M059J (cell line): ENCODE data around the gene CCR8. TPM values are rescaled to one million over a fixed set of nuclear protein-coding genes. Genes with fewer than 3 reads are reported as not detected.
"Not testable (repeated sequence)": the region's sequence is repeated elsewhere in the genome, so short reads cannot be mapped to it uniquely, and the experiment has no call there.

Experiments
- DNase-seq: peaks from one replicate; pipeline ENCODE4 v3.0.0-alpha.2; 2012; ENCODE audit warnings: low read depth
- total RNA-seq: library from RNA; depleted of rRNA; stranded (reverse); fragments of >200 nt; shearing (Covaris generic); gene quantifications from 2 replicates; pipeline ENCODE4 v1.2.3, GENCODE V29; 2014

CCR8 gene
- total RNA-seq, 1 experiment from 2014 or later = not detected

DNA sequence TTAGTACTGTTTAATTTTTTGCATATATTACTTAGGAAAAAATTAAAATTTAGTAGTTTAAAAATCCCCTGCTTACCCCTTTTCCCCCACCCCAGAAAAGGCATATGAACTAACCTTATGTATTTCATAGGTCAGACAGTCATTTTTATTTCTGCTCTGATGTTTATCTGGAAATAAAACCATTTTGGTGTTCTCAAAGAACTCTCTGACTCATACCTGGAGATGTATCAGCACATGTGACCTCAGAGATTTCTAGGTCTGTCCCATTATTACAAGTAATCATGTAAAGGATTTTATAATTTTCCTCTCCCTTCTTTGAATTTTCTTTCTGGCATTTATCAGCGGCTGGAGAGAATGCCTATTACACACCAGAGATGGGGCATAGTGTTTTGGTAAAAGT lies 14.1 kb upstream of the CCR8 start:
- no peak for DNase-seq

DNA sequence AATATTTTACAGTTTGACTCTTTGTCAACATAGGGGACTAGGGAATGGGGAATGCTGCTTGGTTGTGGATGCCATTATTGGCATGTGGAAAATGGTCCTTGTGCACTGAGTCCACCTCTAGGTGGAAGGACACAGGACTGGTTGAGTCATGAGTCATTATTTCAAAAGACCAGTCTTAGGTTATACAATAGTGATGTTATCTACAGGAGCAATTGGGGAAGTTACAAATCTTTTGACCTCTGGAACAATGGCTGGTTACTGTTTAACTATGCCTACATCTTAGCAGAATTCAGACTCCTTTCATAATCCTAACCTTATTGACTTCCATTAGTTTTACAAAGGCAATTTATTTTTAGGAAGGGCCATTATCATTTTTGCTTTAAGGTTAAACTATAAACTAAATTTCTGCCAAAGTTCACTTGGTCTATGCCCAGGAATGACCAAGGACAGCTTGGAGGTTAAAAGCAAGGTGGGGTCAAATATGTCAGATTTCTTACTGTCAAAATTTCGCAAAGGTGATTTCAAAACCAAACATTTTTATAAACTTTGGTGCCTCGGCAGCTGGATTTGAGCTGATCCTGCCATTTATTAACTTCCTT lies 11.8 kb upstream of the CCR8 start:
- DNase-seq = peak; percentile 8

DNA sequence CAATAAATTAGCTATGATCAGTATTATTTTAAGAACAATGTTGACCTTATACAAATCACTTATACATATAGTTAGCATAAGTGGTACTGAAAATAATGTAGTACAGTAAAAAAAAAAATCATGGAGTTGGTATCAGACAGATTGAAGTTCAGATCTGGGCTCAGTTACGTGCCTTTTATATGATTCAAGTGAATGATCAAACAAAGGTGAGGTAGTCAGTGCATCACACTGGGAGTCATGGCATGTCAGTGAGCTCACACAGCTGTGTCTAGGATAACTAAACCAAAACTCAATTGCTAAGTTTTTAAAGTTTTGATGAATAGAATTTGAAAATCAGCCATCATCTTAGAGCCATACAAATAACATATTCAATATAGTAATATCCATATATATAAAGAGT lies 11.2 kb upstream of the CCR8 start:
- DNase-seq = no peak

DNA sequence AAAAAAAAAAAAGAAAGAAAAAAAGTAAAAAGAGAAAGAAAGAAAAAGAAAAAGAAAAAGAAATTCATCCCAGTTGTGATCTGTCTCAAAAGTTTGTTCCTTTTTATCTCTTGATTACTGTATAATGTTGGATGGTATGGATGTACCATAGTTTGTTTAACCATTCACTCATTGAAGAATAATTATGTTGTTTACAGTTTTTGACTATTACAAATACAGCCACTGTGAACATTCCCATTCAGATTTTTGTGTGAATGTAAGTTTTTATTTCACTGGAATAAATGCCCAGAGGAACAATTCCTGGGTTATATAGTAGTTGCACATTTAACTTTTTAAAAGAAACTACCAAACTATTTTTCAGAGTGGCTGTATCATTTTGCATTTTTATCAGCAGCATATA lies 10.3 kb upstream of the CCR8 start:
- DNase-seq = no peak

DNA sequence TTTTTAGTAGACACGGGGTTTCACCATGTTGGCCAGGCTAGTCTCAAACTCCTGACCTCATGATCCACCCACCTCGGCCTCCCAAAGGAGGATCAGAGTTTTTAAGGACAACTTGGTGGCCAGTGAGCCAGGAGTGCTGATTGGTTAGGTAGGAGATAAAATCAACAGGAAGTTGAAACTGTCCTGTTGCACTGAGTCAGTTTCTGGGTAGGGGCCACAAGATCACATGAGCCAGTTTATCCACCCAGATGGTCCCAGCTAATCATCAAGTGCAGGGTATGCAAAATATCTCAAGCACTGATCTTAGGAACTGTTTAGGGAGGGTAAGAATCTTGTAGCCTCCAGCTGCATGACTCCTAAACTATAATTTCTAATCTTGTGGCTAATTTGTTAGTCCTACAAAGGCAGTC lies 7.9 kb upstream of the CCR8 start:
- DNase-seq = peak; percentile 60

DNA sequence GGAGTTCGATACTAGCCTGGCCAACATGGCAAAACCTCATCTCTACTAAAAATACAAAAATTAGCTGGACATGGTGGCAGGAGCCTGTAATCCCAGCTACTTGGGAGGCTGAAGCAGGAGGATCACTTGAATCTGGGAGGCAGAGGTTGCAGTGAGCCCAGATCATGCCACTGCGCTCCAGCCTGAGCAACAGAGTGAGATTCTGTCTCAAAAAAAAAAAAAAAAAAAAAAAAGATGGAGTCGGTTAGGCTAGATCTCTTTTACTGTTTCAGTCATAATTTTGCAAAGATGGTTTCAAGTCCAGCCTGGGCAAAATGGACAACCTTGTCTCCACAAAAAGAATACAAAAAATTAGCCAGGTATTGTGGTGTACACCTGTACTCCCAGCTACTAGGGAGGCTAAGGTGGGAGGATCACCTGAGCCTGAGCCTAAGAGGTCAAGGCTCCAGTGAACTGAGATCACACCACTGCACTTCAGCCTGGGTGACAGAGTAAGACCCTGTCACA lies 7.2 kb upstream of the CCR8 start:
- DNase-seq = not testable (repeated sequence)

DNA sequence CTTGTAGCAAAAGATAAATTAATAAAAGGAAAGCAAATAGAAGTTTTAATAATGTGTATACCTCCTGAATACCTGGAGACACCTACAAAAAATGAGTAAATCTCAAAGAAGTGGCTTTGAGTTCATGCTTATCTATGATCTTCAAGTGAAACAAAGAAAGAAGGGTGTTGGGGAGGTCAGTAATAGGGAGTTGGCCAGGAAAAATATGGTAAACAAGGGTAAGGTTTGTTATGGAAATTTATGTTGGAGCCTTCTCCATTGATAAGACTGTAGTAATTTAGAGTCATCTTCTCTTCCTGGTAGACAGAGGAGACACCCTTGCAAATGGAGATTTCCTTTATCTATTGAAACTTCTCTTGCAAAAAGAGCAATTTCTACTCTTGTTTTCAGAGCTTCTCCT lies 6.6 kb upstream of the CCR8 start:
- no peak for DNase-seq

DNA sequence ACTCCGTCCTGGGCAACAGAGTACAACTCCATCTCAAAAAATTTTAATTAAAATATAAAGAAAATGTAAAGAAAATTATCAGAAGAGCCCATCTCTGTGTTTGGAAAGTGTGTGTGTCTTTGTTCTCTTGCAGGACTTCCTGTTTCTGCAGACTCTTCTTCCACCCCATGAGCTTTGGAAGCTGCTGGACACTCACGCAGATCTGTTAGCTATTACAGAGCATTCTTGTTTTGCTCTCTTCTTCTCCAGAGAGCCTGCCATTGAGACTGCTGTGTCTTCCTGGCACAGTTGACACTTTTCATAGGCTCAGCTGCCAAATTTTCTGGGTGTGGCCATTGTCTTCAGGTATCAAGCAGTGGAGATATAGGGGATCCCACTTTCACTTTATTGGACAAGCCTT lies 6.0 kb upstream of the CCR8 start:
- no peak for DNase-seq

DNA sequence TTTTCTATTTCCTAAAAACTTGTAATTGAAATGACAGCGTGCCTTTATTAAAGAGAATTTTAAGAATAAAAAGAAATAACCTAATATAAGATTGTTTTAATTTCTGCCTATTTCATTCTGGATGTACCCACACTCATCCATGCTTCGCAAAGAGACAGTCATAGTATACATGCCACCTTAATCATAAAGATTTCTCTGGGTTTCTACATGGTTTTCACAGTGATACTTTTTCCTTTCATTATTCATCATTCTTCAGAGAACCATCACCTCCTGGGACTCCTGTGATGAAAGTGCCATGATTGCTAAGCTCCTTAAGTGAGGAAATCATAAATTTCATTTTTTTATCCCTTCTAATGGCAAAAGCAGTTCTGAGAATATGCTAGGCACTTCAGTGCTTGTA lies 4.3 kb upstream of the CCR8 start:
- DNase-seq = no peak

DNA sequence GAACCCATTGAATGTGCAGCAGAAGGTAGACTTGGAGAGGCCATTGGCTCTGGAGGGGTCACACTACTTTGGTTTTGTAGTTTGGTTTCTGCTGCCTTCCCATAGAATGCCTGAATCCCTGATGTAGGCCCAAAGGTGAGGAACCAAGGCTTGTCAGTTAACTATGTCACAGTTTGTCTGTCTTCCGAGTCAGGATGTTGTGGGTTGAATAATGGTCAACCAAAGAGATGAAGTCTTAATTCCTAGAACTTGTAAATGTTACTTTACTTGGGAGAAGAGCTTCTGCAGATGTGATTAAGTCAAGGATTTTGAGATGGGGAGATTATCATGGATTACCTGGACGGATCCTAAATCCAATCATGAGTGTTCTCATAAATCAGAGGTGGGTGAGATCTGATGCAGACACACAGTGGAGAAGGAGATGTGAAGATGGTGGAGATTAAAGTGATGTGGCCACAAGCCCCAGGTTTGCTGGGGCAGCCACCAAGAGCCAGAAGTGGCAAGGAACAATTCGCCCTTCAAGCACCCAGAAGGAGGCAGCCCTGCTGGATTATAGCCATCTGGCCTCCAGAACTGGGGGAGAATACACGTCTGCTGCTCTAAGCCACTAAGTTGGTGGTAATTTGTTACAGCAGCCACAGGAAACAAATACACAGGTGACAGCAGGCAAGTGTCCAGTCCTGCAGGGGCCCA lies 2.3 kb upstream of the CCR8 start:
- DNase-seq = no peak

DNA sequence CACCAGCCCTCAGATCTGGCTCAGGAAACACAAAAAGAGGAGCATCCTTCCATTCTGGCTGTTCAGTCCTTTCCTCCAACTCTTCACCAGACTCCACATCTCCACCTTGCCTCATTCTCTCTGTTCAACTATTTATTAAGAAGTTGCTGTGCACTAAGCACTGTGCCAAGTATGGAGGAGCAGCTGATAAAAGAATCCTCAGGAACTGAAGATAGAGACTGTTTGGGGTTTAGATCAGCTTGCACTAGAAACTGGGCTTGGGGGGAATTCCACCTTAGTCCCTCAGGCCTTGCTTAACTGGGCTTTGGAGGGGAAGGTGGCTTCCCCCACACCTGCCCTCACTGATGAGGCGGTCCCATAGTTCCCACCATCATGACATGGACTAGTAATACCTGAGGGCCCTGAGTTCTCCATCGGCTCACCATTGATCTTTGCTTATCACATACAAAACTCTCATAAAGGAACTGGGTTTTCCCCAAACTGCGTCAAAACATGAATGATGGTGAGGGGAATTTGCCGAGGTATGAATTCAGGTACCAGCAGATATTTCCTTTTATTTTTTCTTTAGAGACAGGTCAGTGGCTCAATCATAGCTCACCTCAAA lies 1.7 kb upstream of the CCR8 start:
- no peak for DNase-seq

DNA sequence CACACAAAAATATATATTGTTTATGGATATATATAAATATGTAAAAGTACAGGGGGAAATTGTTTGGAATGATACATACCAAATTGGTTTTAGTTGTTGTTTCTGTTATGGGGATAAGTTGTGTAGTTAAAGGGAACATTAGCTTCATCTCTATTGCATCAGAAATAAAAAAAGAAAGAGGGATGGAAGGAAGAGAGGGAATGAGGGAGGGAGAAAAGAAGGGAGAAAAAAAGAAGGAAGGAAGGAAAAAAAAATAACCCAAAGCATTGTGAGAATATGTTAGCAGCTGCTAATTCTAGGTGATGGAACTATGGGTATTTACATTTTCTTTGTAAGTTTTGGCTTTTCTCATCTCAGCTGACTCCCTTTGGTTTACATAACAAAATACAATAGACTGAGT lies 1.3 kb downstream of the CCR8 start:
- no peak for DNase-seq

DNA sequence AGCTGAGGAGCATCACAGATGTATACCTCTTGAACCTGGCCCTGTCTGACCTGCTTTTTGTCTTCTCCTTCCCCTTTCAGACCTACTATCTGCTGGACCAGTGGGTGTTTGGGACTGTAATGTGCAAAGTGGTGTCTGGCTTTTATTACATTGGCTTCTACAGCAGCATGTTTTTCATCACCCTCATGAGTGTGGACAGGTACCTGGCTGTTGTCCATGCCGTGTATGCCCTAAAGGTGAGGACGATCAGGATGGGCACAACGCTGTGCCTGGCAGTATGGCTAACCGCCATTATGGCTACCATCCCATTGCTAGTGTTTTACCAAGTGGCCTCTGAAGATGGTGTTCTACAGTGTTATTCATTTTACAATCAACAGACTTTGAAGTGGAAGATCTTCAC lies 3.0 kb downstream of the CCR8 start:
- no peak for DNase-seq

DNA sequence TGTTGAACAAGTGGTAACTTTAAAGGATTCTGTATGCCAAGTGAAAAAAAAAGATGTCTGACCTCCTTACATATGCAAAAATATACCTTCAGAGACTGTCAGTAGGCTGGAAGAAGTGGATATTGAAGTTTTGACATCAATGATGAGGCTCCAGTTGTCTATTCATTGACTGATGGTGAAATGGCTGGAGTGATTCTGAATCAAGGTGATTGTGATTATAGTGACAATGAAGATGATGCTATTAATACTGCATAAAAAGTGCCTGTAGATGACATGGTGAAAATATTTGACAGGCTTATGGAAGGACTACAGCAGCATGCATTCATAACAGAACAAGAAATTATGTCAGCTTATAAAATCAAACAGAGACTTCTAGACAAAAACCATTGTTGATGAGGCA lies 4.1 kb downstream of the CCR8 start:
- no peak for DNase-seq

DNA sequence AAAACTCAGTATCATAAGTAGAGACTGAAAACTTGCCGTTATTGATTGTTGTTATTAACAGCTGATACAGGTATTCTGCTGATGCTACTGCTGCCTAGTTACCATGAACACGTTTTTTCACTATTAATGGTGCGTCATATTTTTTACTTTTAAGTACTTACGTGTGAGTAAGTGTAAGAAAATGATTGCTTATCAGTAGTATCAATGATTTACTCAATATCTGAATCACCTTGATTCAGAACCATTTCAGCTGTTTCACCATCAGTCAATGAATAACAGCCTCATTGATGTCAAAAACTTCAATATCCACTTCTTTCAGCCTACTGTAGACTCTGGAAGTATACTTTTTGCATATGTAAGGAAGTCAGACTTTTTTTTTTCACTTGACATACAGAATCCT lies 4.7 kb downstream of the CCR8 start:
- no peak for DNase-seq

DNA sequence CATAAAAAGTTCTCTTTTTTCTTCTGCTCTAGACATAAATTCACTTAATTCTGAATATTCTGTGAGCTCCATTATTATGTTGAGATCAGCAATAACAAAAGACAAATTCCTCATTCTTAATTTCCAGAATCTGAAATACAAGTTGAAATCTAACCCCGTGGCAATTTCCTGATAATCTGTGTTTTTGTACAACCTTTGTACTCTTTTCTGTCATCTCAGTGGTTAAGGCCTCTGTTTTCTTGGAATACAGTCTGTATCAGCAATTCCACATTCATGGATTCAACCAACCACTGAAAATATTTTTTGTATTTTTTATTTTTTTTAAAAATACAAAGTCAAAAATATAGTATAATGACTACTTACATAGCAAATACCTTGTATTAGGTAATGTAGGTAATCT lies 8.7 kb downstream of the CCR8 start:
- DNase-seq = no peak

DNA sequence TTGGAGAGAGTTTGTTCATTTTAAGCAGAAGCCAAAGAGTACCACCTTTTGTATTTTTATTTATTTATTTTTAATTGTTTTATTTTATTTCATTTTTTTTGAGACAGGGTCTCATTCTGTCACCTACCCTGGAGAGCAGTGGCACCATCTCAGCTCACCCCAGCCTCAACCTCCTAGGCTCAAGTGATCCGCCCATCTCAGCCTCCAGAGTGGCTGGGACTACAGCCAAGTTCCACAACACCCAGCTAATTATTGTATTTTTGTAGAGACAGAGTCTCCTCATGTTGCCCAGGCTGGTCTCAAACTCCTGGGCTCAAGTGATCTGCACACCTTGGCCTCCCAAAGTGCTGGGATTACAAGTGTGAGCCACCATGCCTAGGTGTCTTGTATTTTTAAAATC lies 9.6 kb downstream of the CCR8 start:
- DNase-seq = no peak

DNA sequence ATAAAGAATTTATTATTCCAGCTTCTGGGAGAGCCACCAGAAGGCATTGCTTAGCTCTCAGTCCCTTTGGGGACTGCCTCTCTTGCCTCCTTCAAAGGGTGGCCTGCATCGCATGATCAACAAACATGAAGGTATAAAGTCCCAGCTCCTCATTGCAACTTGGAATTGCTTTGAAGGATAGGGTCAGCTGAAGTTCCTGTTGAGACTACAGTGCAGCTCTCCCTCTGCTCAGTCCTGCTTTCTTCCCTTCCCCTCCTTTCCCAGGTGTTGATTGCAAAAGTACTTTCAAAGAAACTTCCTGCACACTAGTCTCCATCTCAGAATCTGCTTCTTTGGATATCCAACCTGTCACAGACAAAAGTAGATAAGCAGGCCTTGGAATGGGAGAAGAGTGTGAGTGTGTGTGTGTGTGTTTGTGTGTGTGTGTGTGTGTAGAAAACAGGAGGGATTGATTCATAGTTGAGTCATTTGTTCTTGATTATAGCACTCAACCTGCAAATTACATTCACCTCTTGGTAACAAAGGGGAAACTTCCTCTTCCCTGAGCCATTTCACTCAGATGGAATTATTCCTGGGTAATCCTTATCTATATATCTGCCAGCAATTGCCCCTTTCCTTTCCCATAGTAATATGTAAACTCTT lies 13.7 kb downstream of the CCR8 start:
- DNase-seq = no peak

DNA sequence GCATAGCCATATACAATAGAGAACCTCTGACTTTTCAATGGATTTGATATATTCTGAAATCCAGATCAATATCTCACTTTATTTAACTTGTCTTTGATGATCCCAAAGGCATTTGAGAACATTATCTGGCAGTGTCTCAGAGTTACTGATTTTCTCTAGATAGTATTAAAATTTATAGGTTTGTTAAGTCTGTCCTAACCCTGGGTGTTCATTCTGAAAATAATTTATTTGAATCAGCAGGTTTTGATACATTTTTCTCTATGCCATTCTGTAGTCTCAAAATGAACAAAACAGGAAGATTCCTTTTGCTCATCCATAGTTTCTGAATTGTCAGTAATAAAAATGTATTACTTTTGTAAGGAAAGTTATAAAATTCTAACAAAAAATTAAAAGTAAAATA lies 14.3 kb downstream of the CCR8 start:
- DNase-seq = no peak

DNA sequence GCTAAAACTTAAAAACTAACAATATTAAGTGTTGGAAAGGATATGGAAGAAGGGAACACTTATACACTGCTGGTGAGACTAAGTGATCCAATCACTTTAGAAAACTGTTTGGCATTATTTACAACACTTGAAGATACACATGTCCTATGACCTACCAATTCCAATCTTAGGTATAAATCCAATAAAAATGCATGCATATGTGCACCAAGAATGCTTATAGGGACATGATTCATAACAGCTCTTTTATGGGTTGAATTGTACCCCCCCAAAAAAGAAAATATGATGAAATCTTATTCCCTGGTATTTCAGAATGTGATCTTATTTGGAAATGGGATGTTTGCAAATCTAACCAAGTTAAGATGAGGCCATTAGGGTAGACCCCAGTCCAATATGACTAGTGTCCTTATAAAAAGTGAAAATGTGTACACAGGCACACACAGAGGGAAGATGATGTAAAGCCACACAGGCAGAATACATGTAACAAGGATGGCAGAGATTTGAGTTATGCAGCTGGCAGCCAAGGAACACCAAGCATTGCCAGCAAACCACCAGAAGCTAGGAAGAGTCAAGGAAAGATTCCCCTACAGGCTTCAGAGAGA lies 15.3 kb downstream of the CCR8 start:
- DNase-seq = no peak

DNA sequence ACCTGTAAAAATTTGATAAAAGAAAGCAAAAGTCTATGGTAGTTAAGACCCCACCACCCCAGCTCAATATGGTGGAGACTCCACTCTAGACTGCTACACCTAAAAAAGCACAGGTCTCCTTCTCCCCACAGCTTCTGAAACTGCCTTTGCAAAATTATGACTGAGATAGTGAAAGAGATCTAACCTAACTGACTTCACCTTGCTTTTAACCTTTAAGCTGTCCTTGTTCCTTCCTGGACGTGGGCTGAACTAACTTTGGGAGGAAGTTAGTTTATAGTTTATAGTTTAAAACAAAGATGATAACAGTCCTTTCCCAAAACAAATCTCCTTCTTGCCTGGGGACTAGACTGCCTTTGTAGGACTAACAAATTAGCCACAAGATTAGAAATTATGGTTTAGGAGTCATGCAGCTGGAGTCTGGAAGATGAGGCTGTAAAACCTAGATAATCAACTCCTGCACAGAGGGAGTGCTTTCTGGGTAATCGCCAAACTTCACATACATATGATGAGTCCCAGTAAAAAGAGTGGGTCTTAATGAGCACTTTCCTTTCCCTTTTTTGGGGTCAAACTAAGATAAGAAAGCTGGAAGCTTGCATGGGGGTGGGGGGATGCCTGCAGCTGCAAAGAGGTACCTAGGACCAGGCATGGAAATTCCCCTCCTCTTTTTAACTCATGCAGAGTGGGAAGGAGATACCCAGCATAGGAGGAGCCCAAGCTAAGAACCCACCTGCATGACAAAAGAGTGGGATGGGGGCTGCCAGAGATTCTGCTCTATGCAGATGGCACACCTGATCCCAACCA lies 17.5 kb downstream of the CCR8 start:
- DNase-seq = no peak

DNA sequence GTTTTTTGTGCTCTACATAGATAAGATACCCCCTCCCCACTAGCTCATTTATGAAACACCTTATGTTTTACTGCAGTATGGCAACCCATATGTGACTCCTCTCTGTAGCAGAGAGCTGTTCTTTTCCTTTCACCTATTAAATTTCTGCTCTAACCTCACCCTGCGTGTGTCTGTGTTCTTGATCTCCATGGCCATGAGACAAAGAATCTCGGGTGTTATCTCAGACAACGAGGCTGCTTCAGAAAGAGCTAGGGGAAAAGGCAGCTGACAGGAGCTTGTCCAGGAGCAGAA lies 18.0 kb downstream of the CCR8 start:
- DNase-seq = no peak
